Heart right ventricle (tissue), 16 donors: ENCODE data around the gene NFIC. TPM values are rescaled to one million over a fixed set of nuclear protein-coding genes. Genes with fewer than 3 reads are reported as not detected.

Source experiments
- ATAC-seq, 8 donors: fragments of 200-7000 bp; cut with Tn5 transposase; one replicate each; pipeline ENCODE4 v1.9.1; 2020; ENCODE audit warnings: mild to moderate bottlenecking in 8 of 8, moderate library complexity in 8 of 8, moderate number of reproducible peaks in 1 of 8
- DNase-seq, 2 donors: peaks; one replicate each; pipeline ENCODE4 v3.0.0-alpha.2; 2020
- H3K27ac ChIP-seq, 10 donors: fragments of 200-600 bp; sonication (generic) in 2 of 10; one replicate each; pipeline versions ENCODE4 v1.5.0 to v1.8.0; 2020 to 2022; ENCODE audit warnings: mild to moderate bottlenecking in 3 of 10
- H3K27me3 ChIP-seq, 7 donors: fragments of 200-600 bp; one replicate each; pipeline ENCODE4 v1.8.0; 2021 to 2022; ENCODE audit warnings: mild to moderate bottlenecking in 2 of 7
- H3K36me3 ChIP-seq, 9 donors: fragments of 200-600 bp; sonication (generic) in 1 of 9; one replicate each; pipeline versions ENCODE4 v1.5.0 to v1.8.0; 2020 to 2022; ENCODE audit warnings: mild to moderate bottlenecking in 2 of 9
- H3K4me1 ChIP-seq, 9 donors: fragments of 200-600 bp; sonication (generic) in 1 of 9; one replicate each; pipeline versions ENCODE4 v1.5.0 to v1.8.0; 2020 to 2022; ENCODE audit warnings: mild to moderate bottlenecking in 4 of 9
- H3K4me3 ChIP-seq, 10 donors: fragments of 200-600 bp; sonication (generic) in 2 of 10; one replicate each; pipeline versions ENCODE4 v1.5.0 to v1.8.0; 2020 to 2022; ENCODE audit warnings: mild to moderate bottlenecking in 7 of 10, moderate library complexity in 2 of 10
- H3K9me3 ChIP-seq, 11 donors: fragments of 200-600 bp in 10 of 11; sonication (generic) in 2 of 11; one replicate each; pipeline versions ENCODE4 v1.5.0 to v1.8.0; 2013 to 2022; ENCODE audit warnings: mild to moderate bottlenecking in 2 of 11, control low read depth in 1 of 11, moderate library complexity in 1 of 11
- CTCF ChIP-seq, 9 donors: fragments of 200-600 bp; sonication (generic) in 2 of 9; IDR thresholded peaks; one replicate each; pipeline versions ENCODE4 v1.5.0 to v1.8.0; 2021 to 2022; ENCODE audit warnings: antibody characterized with exemption in 9 of 9, mild to moderate bottlenecking in 5 of 9, moderate library complexity in 1 of 9
- WGBS, 2 donors: extraction: QIAGEN DNeasy Blood & Tissue Kit; methylation state at CpG; one replicate each; pipeline ENCODE4 v1.1.7; 2013; ENCODE audit warnings: inconsistent platforms in 1 of 2; 5-methylcytosine and 5-hydroxymethylcytosine counted together
- intact Hi-C, 10 donors: fragments of 100-400 bp; cut with DNase I; formaldehyde crosslinking; loops; one replicate each; pipeline versions ENCODE4 v1.11.1 to v1.14.2; 2022
- polyA plus RNA-seq, 2 donors: library from polyadenylated mRNA; stranded (reverse); fragments of 200-250 nt; gene quantifications; one replicate each; pipeline ENCODE4 v1.2.3, GENCODE V29; 2013
- total RNA-seq, 10 donors: library from RNA; stranded (reverse); fragmentation: NEBNext Ultra II Directional in 3 of 10; extraction: Animal tissue kit (Norgen Biotek cat#: 25700) in 3 of 10; gene quantifications; one replicate each; pipeline versions ENCODE4 v1.2.1 to v1.2.4, GENCODE V29; 2021 to 2023
- donor health status: Arrhythmogenic right ventricular cardiomyopathy.
- donor health status: ischemic (EF 13 %, LVEDD 7.1; RV severe dilation, severe dysfunction).
- donor health status: healthy with polysubstance abuse.
- donor health status: DM: no; HTN: yes; CAD: no.
- donor health status: DM: no; HTN: no; CAD: no.
- donor health status: ischemic (EF 25% LVEDD 6.9; RV normal size, moderate dysfunction).
- donor health status: ischemic (EF 25% LVEDD 5.7; RV mildly dilated, moderate dysfunction).
- donor health status: healthy.
- donor health status: DM: yes; HTN: yes; CAD: no.
- donor health status: Ischemic cardiomyopathy.
- donor health status: ischemic (EF 35%, LVEDD 5.7; RV mildly dilated, moderate dysfunction).
- donor health status: nonischemic (EF 11% LVEDD 7.7; RV severe dilation, severe dysfunction).
- donor health status: DM: yes; HTN: yes; CAD: no.
- donor health status: PGD.
- donor health status: ischemic (EF 29% LVEDD 5.4; RV normal size, mild dysfunction).
- donor health status: nonischemic (EF 23%, LVEDD 6.1; RV moderate dilation, normal function).

NFIC gene
- total and polyA plus RNA-seq, 12 donors = 52.3 to 217 (median 157) TPM

GRCh38 chr19:3357992-3358688 is 8.2 kb upstream of the NFIC start:
- H3K4me3 ChIP-seq = peak overlapping the region; percentile 16 to 100 (median 88)
- H3K9me3 ChIP-seq = peaks cover 0 to 12% (median 0%) of the 10 kb centered on the region in 11 donors
- WGBS, 2 donors = 15 to 23% methylated on average over 19 to 38 of the region's 38 CpGs
- H3K27ac ChIP-seq = peak overlapping the region in 9 of 10 donors; percentile 43 to 100 (median 75)
- no peak for DNase-seq
- ATAC-seq = peak in 1 of 8 donors; percentile 1
- peaks cover 0 to 10% (median 0%) of the 10 kb centered on the region in 7 donors for H3K27me3 ChIP-seq
- H3K36me3 ChIP-seq = no peaks in the 10 kb centered on the region
- TF ChIP-seq CTCF (IDR thresholded peaks at IDR 0.05) = no peak
- H3K4me1 ChIP-seq = peaks cover 9 to 38% (median 25%) of the 10 kb centered on the region in 9 donors
- intact Hi-C loops = loop anchor here in 1 of 10 donors (10.0 kb wide), 1 partner anchor 67 kb away; no protein-coding TSS in a partner anchor

GRCh38 chr19:3358689-3359014 is 7.7 kb upstream of the NFIC start:
- Histone ChIP-seq H3K27ac (peak overlapping the region in 9 of 10 donors; percentile 43 to 100 (median 75)), H3K4me1 (peaks cover 9 to 42% (median 28%) of the 10 kb centered on the region in 9 donors), H3K36me3 (no peaks in the 10 kb centered on the region), H3K9me3 (peaks cover 0 to 12% (median 0%) of the 10 kb centered on the region in 11 donors), H3K27me3 (peaks cover 0 to 10% (median 0%) of the 10 kb centered on the region in 7 donors), H3K4me3 (peak overlapping the region; percentile 16 to 100 (median 88))
- intact Hi-C loops = loop anchor here in 1 of 10 donors (10.0 kb wide), 1 partner anchor 66 kb away; no protein-coding TSS in a partner anchor
- TF ChIP-seq CTCF (IDR thresholded peaks at IDR 0.05) = no peak
- ATAC-seq = peak in 3 of 8 donors; percentile 1 to 26 (median 4)
- 1 to 2% methylated on average over 27 of the region's 27 CpGs for WGBS, 2 donors
- no peak for DNase-seq

- Histone ChIP-seq H3K9me3 (peaks cover 0 to 11% (median 0%) of the 10 kb centered on the region in 11 donors), H3K36me3 (no peaks in the 10 kb centered on the region), H3K4me3 (peak overlapping the region; percentile 86 to 100 (median 95)), H3K4me1 (peaks cover 9 to 46% (median 34%) of the 10 kb centered on the region in 9 donors), H3K27ac (peak overlapping the region; percentile 98 to 100 (median 100)), H3K27me3 (peaks cover 0 to 10% (median 0%) of the 10 kb centered on the region in 7 donors)
- peak; percentile 72 to 80 for DNase-seq
- 0% methylated on average over 82 to 117 of the region's 129 CpGs for WGBS, 2 donors
- intact Hi-C loops = loop anchor here in 1 of 10 donors (10.0 kb wide), 1 partner anchor 66 kb away; no protein-coding TSS in a partner anchor
- TF ChIP-seq CTCF (IDR thresholded peaks at IDR 0.05) = no peak
- peak; percentile 25 to 66 (median 38) for ATAC-seq
These were observed 7.1 kb upstream of the NFIC start for GRCh38 chr19:3359015-3359918.

GRCh38 chr19:3359919-3360420 is 6.4 kb upstream of the NFIC start:
- Histone ChIP-seq H3K36me3 (no peaks in the 10 kb centered on the region), H3K27ac (peak overlapping the region; percentile 98 to 100 (median 100)), H3K9me3 (peaks cover 0 to 4% (median 0%) of the 10 kb centered on the region in 11 donors), H3K4me1 (peaks cover 11 to 53% (median 35%) of the 10 kb centered on the region in 9 donors), H3K4me3 (peak overlapping the region; percentile 86 to 100 (median 95)), H3K27me3 (peaks cover 0 to 10% (median 0%) of the 10 kb centered on the region in 7 donors)
- no peak for DNase-seq
- ATAC-seq = peak in 2 of 8 donors; percentile 1 to 3
- intact Hi-C loops = loop anchor here in 7 of 10 donors (2.0 to 10.0 kb wide), 5 partner anchors 42 to 67 kb away; no protein-coding TSS in a partner anchor
- 0% methylated on average over 24 to 69 of the region's 81 CpGs for WGBS, 2 donors
- TF ChIP-seq CTCF (IDR thresholded peaks at IDR 0.05) = no peak
